Rectal smooth muscle tissue (tissue), 1 donor: ENCODE results near the gene SART3.
A peak's percentile ranks its signal among the peaks of the same experiment; 100 is the strongest.

ENCODE experiments used
- H3K27ac ChIP-seq: one replicate; pipeline ENCODE4 v1.7.0; 2013; ENCODE audit warnings: low read depth, low read length, inconsistent platforms
- H3K27me3 ChIP-seq: one replicate; pipeline ENCODE4 v1.7.0; 2013; ENCODE audit warnings: low read length; ENCODE audit not compliant: control insufficient read depth, insufficient read depth
- H3K36me3 ChIP-seq: one replicate; pipeline ENCODE4 v1.7.0; 2013; ENCODE audit warnings: low read length; ENCODE audit not compliant: control insufficient read depth, insufficient read depth
- H3K4me1 ChIP-seq: one replicate; pipeline ENCODE4 v1.7.0; 2013; ENCODE audit warnings: low read length; ENCODE audit not compliant: control insufficient read depth, insufficient read depth
- H3K4me3 ChIP-seq: one replicate; pipeline ENCODE4 v1.7.0; 2013; ENCODE audit warnings: low read length
- H3K9ac ChIP-seq: one replicate; pipeline ENCODE4 v1.7.0; 2013; ENCODE audit warnings: low read length

SART3 gene

DNA sequence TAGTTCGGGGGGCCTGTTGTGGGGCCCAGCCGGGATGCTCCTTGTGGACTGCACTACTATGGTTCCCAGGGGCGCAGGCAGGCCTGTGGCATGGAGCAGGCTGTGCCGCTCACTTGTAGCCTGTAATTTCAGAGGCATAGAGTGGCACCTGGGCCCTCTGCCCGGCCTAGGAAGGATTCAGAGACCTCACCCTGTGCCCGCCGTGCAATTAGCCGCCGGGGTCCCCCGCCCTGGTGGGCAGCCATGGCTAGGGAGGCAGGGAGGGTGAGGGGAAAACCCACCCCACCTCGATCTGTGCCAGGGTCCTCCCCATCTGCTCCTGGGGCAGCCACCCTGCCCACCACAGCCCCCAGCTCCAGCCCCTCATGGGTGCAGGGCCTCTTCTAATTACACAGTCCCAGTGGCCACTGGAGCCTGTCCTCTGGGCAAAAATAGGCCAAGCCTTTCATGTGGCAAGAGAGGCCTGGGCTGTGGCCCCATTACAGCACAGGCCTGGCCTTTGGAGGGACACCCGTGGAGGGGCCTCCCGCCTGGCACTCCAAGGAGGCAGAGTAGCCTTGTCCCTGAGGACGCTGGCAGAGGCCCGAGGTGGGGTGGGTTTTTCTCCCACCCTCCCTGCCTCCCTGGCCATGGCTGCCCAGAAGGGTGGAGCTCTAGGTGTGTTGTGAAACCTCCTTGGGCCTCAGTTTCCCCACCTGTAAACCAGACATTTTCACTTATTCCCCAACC, 42.2 kb upstream of the SART3 start:
- H3K9ac ChIP-seq = no peak overlapping the region
- no peaks in the 10 kb centered on the region for H3K27me3 ChIP-seq
- H3K36me3 ChIP-seq = no peaks in the 10 kb centered on the region
- H3K4me3 ChIP-seq = no peak overlapping the region
- H3K4me1 ChIP-seq = no peaks in the 10 kb centered on the region
- H3K27ac ChIP-seq = no peak overlapping the region

DNA sequence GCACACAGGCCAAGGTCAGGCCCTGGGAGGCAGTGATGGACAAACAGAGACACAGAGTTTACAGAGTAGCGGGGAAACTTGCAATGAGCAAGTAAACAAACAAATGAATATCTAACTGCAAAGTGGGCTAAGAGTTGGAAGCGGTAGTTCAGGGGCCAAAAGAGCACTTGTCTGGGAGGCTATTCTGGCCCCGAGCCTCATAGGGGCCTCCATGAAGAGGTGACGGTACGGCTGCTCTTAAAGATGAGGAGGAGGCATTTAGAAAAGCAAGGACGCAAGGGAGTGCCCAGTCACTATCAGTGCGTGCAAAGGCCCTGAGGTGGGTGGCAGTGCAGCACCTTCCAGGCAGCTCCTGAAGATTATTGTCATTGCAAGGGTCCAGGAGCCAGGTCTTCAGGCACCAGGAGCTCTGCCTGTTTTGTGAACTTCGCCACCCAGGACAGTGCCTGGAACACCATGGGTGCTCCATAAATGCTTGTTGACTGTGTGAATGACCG, 41.3 kb upstream of the SART3 start:
- no peak overlapping the region for H3K4me3 ChIP-seq
- no peak overlapping the region for H3K27ac ChIP-seq
- H3K4me1 ChIP-seq = no peaks in the 10 kb centered on the region
- no peaks in the 10 kb centered on the region for H3K27me3 ChIP-seq
- H3K9ac ChIP-seq = no peak overlapping the region
- no peaks in the 10 kb centered on the region for H3K36me3 ChIP-seq

DNA sequence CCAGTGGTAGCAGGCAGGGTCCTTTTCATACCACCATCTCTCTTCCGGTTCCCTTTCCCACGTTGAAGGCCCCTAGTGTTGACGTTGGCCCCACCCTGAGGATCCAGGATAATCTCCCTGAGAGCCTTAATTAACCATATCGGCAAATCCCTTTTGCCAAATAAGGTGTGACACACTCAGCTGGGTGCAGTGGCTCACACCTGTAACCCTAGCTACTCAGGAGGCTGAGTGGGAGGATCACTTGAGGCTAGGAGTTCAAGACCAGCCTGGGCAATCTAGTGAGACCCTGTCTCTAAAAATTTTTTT, 39.7 kb upstream of the SART3 start:
- Histone ChIP-seq H3K27me3 (no peaks in the 10 kb centered on the region), H3K36me3 (no peaks in the 10 kb centered on the region), H3K4me1 (no peaks in the 10 kb centered on the region), H3K4me3 (no peak overlapping the region), H3K27ac (no peak overlapping the region), H3K9ac (no peak overlapping the region)

DNA sequence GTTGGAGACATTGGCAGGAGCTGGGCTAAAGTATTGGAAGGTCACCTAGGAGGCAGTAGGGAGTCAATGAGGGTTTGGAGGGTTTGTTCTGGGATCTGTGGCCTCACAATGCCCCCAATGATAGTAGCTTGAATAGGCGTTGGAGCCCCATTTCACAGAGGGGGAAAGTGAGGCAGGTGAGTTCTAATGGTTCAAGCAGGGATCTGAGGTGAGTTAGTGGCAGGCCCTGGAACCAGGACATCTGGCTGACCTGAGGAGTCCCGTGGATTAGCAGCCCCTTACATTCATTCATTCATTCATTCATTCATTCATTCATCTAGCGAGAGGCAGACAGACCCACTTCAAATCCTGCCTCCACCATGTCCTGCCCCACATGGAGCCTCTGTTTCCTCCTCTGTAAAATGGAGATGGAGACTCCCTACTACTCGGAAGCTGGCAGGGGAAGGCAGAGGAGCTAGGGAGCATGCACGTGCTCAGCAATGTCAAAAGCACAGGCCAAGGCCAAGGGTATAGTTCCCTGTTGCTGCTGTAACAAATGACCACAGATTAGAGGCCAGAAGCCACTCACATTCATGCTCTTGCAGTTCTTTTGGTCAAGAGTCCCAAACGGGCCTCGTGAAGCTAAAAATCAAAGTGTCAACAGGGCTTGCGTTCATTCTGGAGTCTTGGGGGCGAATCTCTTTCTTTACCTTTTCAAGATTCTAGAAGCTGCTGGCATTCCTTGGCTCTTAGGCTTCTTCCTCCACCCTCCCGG, 39.2 kb upstream of the SART3 start:
- Histone ChIP-seq H3K27me3 (no peaks in the 10 kb centered on the region), H3K27ac (no peak overlapping the region), H3K4me1 (no peaks in the 10 kb centered on the region), H3K9ac (no peak overlapping the region), H3K36me3 (no peaks in the 10 kb centered on the region), H3K4me3 (no peak overlapping the region)

DNA sequence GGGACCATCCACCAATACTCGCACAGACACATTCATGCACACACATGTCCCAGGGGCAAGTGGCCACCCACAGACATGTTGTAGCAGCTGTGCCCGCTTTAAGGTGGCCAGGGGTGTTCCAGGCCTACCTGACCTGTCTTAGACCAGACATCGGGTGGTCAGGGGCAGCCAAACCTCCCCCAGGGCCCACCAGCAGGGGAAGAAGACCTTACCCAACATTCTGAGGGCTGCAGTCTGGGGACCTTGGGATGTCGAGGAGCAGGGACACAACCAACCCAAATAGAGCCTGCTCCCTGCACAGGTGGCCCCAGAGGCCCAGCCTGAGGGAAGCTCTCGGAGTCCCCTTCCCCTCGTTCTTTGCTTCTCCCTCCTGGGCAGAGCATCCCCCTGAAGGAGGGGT, 38.6 kb upstream of the SART3 start:
- H3K27ac ChIP-seq = no peak overlapping the region
- H3K4me3 ChIP-seq = no peak overlapping the region
- no peaks in the 10 kb centered on the region for H3K4me1 ChIP-seq
- no peak overlapping the region for H3K9ac ChIP-seq
- no peaks in the 10 kb centered on the region for H3K27me3 ChIP-seq
- no peaks in the 10 kb centered on the region for H3K36me3 ChIP-seq

DNA sequence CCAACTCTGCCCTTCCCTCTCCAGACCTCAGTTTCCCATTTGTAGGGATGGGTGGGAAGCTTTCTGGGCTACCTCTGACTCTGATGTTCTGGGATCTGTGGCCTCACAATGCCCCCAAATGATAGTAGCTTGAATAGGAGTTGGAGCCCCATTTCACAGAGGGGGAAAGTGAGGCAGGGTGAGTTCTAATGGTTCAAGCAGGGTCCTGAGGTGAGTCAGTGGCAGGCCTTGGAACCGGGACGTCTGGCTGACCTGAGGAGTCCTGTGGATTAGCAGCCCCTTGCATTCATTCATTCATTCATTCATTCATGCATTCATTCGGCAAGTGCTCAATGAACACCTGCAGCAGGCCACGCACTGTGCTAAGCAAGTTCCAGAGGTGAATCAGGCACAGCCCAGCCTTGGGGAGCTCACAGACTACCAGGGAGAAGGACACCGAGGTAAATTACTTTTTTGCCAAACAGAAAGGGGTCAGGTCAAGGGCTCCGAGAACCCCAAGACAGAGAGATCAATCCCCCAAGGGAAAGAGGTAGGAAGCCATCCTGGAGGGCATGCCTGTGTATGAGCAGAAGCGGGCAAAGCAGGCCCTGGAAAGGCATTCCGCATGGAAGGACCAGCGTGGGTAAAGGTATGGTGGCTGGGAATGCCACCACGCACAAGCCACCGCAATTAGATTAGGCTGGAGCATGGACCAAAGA, 37.7 kb upstream of the SART3 start:
- Histone ChIP-seq H3K36me3 (no peaks in the 10 kb centered on the region), H3K4me1 (no peaks in the 10 kb centered on the region), H3K27ac (no peak overlapping the region), H3K27me3 (no peaks in the 10 kb centered on the region), H3K9ac (no peak overlapping the region), H3K4me3 (no peak overlapping the region)

DNA sequence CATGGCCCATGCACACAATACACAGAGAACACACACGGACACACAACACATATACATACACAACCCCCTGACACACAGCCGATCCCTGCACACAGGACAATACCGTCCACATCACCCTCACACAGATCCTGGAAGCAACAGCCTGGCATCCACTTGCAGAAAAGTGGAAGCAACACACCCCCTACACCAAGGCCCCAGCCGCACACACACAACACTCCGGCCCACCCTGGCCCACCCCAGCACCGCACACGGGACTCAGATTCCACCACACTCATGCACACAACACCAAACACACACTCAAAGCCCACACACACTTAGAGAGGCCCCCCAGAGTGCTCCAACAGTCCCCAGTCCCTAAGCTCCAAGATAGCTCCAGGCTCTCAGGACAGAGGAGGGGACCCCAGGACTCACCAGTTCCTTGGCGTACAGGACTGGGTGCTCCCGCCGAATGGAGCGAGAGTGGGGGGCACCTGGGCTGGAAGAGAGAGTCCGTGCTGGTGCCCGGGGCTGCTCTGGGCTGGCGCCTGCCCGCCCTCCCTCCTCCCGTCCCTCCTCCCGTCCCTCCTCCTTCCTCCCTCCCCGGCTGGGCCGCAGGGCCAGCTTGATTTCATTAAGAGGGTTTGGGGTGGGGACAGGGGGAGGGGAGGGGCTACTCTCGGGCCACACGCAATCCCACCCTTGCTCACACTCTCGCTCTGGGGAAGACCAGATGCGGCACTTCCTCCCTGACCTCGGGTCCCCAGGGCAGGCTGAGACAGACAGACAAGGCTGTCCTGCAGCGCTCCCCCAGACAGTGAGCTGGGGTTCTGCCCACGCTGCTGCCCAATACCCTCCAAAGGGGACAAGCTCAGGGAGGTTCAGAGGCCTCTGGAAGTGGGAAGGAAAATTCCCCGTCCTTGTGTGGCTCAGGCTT, 36.8 kb upstream of the SART3 start, which contains the start of gene TMEM119:
TSS of gene TMEM119 (minus strand) at position 526 of the 913 bp plus-strand sequence. CDS start 5,701 bp downstream, outside the sequence.
- Histone ChIP-seq H3K4me1 (no peaks in the 10 kb centered on the region), H3K27ac (no peak within 1 kb of the TSS), H3K36me3 (no peaks in the 10 kb centered on the region), H3K4me3 (peak within 1 kb of the TSS; percentile 54), H3K27me3 (no peaks in the 10 kb centered on the region), H3K9ac (no peak within 1 kb of the TSS)

DNA sequence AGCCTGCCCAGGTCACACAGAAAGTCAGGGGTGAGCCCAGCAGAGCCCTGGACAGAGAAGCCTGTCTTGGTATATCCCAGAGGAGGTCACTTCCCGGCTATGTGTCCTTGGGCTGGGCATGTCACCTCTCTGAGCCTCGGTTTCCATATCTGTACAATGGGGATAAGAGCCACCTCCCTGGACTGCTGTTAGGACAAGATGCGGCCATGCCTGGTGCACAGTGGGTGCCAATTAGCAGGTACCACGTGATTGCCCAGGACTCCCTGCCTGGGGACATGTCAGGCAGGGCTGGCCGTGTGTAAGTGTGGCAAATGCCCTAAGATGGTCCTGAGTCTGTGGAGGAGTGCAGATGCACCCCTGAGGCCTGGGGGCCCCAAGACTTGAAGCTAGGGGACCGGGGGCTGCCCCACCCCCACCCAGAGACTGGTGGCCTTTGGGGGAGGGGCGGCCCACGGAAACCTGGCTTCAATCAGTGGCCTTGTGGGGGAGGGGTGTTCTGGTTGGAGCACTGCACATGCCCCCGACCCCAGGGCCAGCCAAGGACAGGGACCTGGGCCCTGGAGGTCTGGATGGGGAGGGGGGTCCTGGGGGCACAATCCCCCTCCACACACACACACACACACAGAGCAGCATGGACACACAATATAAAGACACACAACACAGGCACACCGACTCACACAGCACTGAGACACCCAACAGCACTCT, 36.0 kb upstream of the SART3 start:
- Histone ChIP-seq H3K9ac (no peak overlapping the region), H3K4me3 (peak overlapping the region; percentile 54), H3K27ac (no peak overlapping the region)

DNA sequence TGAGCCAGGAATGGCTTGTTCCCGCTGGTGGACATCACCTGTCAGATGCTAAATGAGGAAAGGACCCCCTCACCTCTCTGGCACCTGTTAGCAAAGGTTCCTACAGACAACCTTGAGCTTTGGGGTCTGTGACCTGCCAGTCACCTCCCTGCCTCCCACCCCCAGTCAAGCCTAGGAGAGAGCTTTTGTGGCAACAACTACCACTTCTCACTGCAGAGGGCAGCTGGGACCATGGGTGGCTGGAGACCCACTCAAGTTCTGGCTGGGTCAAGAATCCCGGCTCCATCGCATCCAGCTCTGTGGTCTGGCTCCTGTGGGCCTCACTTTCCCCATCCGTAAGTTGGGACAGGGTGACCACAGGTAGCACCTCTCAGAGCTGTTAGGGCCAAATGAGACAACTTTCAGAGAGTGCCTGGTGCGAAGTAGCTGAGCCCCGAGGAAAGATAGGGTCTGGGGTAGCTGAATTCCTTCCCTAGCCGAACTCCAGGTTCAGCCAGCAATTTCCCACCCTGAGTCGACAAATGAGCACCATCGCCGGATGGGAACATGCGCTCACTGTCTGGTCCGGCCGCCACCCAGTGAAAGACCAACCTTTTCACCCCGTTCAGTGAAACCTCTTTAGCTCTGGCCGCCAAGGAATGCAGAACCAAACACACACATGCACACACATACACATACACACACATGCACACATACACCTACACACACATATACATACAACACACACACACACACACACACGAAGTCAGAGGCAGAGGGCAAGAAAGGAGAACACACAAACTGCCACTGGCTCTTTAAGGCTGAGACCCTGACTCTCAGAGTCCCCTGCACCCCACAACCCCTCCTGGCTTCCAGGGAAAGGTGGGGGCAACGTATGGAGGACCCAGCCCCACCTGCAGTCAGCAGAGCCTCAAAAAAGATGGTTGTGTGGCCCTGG, 35.0 kb upstream of the SART3 start:
- H3K4me3 ChIP-seq = no peak overlapping the region
- H3K9ac ChIP-seq = no peak overlapping the region
- no peaks in the 10 kb centered on the region for H3K36me3 ChIP-seq
- no peaks in the 10 kb centered on the region for H3K27me3 ChIP-seq
- no peaks in the 10 kb centered on the region for H3K4me1 ChIP-seq
- no peak overlapping the region for H3K27ac ChIP-seq

More for the DNA sequence above, 36.0 kb upstream of the SART3 start:
- H3K36me3 ChIP-seq = no peaks in the 10 kb centered on the region
- no peaks in the 10 kb centered on the region for H3K27me3 ChIP-seq
- H3K4me1 ChIP-seq = no peaks in the 10 kb centered on the region

DNA sequence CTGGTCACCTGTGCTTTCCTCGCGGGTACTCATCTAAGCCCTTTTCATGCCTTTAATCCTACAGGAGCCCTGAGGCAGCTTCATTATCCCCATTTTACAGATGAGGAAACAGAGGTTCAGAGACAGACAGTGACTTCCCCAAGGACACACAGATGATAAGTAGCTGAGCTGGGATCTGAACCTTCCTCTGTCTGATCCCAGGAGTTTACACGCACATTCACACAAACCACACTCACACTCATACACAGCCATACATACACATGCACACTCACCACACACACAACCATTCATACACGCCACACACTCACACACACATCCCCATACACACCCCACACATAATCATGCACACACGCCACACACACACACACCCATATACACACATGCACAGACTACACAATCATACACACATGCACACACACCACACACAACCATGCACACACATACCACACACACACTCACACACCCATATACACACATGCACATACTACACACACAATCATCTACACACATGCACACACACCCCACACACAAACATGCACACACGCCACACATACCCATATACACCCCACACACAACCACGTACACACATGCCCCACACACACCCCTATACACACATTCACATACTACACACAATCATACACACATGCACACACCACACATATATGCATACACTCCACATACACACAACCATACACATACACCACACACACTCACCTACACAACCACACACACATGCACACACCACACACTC, 34.2 kb upstream of the SART3 start:
- H3K27ac ChIP-seq = no peak overlapping the region

More for the DNA sequence above, 34.2 kb upstream of the SART3 start:
- Histone ChIP-seq H3K27me3 (no peaks in the 10 kb centered on the region), H3K4me3 (no peak overlapping the region), H3K4me1 (no peaks in the 10 kb centered on the region), H3K36me3 (no peaks in the 10 kb centered on the region), H3K9ac (no peak overlapping the region)
